HFFc6 (cell line): ENCODE results near the gene LRRC8D. TPM values are rescaled to one million over a fixed set of nuclear protein-coding genes. Genes with fewer than 3 reads are reported as not detected.
"Not testable (repeated sequence)": the region's sequence is repeated elsewhere in the genome, so short reads cannot be mapped to it uniquely, and the experiment has no call there.

Experiments used
- DNase-seq: peaks from one replicate; pipeline ENCODE4 v3.0.0-alpha.2; 2018
- H3K27ac Mint-ChIP-seq: 2 replicates; pipeline ENCODE4 v1.8.0; 2020; ENCODE audit warnings: mild to moderate bottlenecking, mixed read lengths
- H3K27me3 Mint-ChIP-seq: 2 replicates; pipeline ENCODE4 v1.8.0; 2021; ENCODE audit warnings: mild to moderate bottlenecking, moderate library complexity, mixed read lengths; ENCODE audit not compliant: insufficient read depth
- H3K36me3 Mint-ChIP-seq: 2 replicates; pipeline ENCODE4 v1.8.0; 2021; ENCODE audit warnings: low read depth, mixed read lengths
- H3K4me1 Mint-ChIP-seq: 2 replicates; pipeline ENCODE4 v1.8.0; 2020; ENCODE audit warnings: low read depth, mixed read lengths
- H3K4me3 Mint-ChIP-seq: 2 replicates; pipeline ENCODE4 v1.8.0; 2020; ENCODE audit warnings: mild to moderate bottlenecking, moderate library complexity, mixed read lengths
- H3K9me3 Mint-ChIP-seq: 2 replicates; pipeline ENCODE4 v1.8.0; 2020; ENCODE audit warnings: mild to moderate bottlenecking, mixed read lengths
- total RNA-seq, 6 experiments: library from RNA; stranded (reverse); fragmentation: NEBNext Ultra II Directional; extraction: Animal tissue kit (Norgen Biotek cat#: 25700); gene quantifications; 2 replicates in 1 of 6; 3 replicates in 5 of 6; pipeline ENCODE4 v1.2.3, GENCODE V29; 2021
- TF ChIP-seq, protein P1 (sequence below): fragments of 200-600 bp; sonication (generic); IDR thresholded peaks from 2 replicates; pipeline ENCODE4 v1.5.0; 2021; ENCODE audit warnings: antibody characterized with exemption, mild to moderate bottlenecking

LRRC8D gene
- total RNA-seq, 6 experiments from 2014 or later = 33.5 to 46.7 (median 41.8) TPM

- no peak for DNase-seq
- peak overlapping the region; percentile 76; the same call in 1 of the 2 replicates for H3K4me3 Mint-ChIP-seq
- peak overlapping the region; percentile 86 for H3K27ac Mint-ChIP-seq
- no peaks in the 10 kb centered on the region for H3K36me3 Mint-ChIP-seq
- peaks cover 75% of the 10 kb centered on the region for H3K4me1 Mint-ChIP-seq
- TF ChIP-seq, protein P1, sequence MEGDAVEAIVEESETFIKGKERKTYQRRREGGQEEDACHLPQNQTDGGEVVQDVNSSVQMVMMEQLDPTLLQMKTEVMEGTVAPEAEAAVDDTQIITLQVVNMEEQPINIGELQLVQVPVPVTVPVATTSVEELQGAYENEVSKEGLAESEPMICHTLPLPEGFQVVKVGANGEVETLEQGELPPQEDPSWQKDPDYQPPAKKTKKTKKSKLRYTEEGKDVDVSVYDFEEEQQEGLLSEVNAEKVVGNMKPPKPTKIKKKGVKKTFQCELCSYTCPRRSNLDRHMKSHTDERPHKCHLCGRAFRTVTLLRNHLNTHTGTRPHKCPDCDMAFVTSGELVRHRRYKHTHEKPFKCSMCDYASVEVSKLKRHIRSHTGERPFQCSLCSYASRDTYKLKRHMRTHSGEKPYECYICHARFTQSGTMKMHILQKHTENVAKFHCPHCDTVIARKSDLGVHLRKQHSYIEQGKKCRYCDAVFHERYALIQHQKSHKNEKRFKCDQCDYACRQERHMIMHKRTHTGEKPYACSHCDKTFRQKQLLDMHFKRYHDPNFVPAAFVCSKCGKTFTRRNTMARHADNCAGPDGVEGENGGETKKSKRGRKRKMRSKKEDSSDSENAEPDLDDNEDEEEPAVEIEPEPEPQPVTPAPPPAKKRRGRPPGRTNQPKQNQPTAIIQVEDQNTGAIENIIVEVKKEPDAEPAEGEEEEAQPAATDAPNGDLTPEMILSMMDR = no peak
- H3K27me3 Mint-ChIP-seq = no peaks in the 10 kb centered on the region
- H3K9me3 Mint-ChIP-seq = no peaks in the 10 kb centered on the region
Measured at GRCh38 chr1:89975540-89976125, 154.8 kb downstream of the LRRC8D start.

DNA sequence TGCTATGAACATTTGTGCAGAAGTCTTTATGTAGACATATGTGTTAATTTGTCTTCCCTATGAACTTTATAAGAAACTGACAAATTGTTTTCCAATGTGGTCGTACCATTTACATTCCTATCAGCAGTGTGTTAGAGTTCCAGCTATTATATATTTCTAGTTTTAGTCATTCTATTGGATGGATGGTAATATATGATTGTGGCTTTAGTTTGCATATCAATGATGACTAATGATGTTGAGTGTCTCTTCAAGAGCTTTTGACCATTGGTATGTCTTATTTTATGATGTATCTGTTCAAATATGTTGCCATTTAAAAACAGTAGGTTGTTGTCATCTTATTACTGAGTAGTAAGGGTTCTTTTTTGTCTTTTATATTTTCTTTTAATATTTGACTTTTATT lies 157.9 kb downstream of the LRRC8D start:
- peak; percentile 71 for DNase-seq
- peak overlapping the region; percentile 45; the same call in 1 of the 2 replicates for H3K27ac Mint-ChIP-seq
- H3K4me3 Mint-ChIP-seq = no peak overlapping the region
- H3K4me1 Mint-ChIP-seq = peaks cover 52% of the 10 kb centered on the region
- H3K9me3 Mint-ChIP-seq = no peaks in the 10 kb centered on the region
- no peaks in the 10 kb centered on the region for H3K36me3 Mint-ChIP-seq
- TF ChIP-seq, protein P1 = no peak
- no peaks in the 10 kb centered on the region for H3K27me3 Mint-ChIP-seq

GRCh38 chr1:89980605-89981004 lies 159.8 kb downstream of the LRRC8D start:
- Mint-ChIP-seq H3K4me1 (peaks cover 35% of the 10 kb centered on the region), H3K27me3 (no peaks in the 10 kb centered on the region), H3K36me3 (no peaks in the 10 kb centered on the region), H3K27ac (no peak overlapping the region), H3K9me3 (no peaks in the 10 kb centered on the region), H3K4me3 (no peak overlapping the region)
- TF ChIP-seq, protein P1 = no peak
- DNase-seq = no peak

GRCh38 chr1:89982846-89983245 lies 162.0 kb downstream of the LRRC8D start:
- not testable (repeated sequence) for H3K27ac Mint-ChIP-seq, H3K27me3 Mint-ChIP-seq, H3K9me3 Mint-ChIP-seq, DNase-seq, H3K36me3 Mint-ChIP-seq, H3K4me3 Mint-ChIP-seq
- H3K4me1 Mint-ChIP-seq = peaks cover 25% of the 10 kb centered on the region

GRCh38 chr1:89984564-89985116 lies 163.8 kb downstream of the LRRC8D start:
- not testable (repeated sequence) for H3K9me3 Mint-ChIP-seq, DNase-seq, H3K4me3 Mint-ChIP-seq, H3K36me3 Mint-ChIP-seq, H3K27me3 Mint-ChIP-seq, H3K27ac Mint-ChIP-seq, H3K4me1 Mint-ChIP-seq

DNA sequence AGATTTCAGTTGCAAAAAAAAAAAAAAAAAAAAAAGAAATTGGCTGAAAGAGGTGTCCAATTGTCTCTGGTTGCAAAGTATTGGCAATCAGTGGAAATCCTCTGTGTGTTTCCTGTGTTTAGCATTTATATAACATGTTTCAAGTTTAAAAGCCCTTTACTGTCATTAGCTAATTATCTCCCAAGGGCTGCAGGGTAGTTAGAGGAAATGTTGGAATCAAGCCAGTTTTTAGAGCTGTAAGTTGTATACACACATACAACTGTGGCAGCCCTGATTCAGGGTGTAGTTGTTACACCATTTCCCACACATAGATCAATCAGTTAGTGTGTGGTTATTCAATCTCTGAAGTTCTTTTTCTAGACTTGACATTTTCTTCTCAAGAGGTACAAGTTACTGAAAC lies 165.2 kb downstream of the LRRC8D start:
- Mint-ChIP-seq H3K36me3 (no peaks in the 10 kb centered on the region), H3K27ac (no peak overlapping the region), H3K4me3 (no peak overlapping the region), H3K4me1 (peaks cover 3% of the 10 kb centered on the region), H3K27me3 (no peaks in the 10 kb centered on the region; the same call in 1 of the 2 replicates), H3K9me3 (no peaks in the 10 kb centered on the region)
- DNase-seq = no peak
- TF ChIP-seq, protein P1 = no peak

Other genes starting within 250 kb of the LRRC8D start
- gene LRRC8C, start 187.9 kb upstream of the LRRC8D start, total RNA-seq = 10 to 100 TPM in 4 of 6 experiments, 1 to 10 TPM in 2; 5.0 to 13.7 (median 10.9) TPM
- 10 to 100 TPM; 14.7 to 19.8 (median 17.2) TPM for gene ZNF326, start 174.1 kb downstream of the LRRC8D start, total RNA-seq